ENCODE data around the gene DAAM1. TPM values are rescaled to one million over a fixed set of nuclear protein-coding genes. Genes with fewer than 3 reads are reported as not detected.

The DAAM1 gene
- total RNA-seq, 4 donors from 2014 or later = 40.0 to 86.7 (median 57.6) TPM

GRCh38 chr14:59339524-59340330 is 151.3 kb downstream of the DAAM1 start:
- no peak for DNase-seq (ENCODE audit: low spot score in 2 of 2)
- no peak overlapping the region for H3K4me3 ChIP-seq
- no peaks in the 10 kb centered on the region for H3K9me3 ChIP-seq
- no peaks in the 10 kb centered on the region for H3K27me3 ChIP-seq
- no peak for TF ChIP-seq CTCF (IDR thresholded peaks at IDR 0.05)
- peaks cover 0 to 26% (median 10%) of the 10 kb centered on the region in 4 donors for H3K4me1 ChIP-seq
- H3K27ac ChIP-seq = no peak overlapping the region
- WGBS, 2 donors = 75% methylated on average over 6 of the region's 6 CpGs
- H3K36me3 ChIP-seq = peaks cover 0 to 25% (median 0%) of the 10 kb centered on the region in 3 donors

DNA sequence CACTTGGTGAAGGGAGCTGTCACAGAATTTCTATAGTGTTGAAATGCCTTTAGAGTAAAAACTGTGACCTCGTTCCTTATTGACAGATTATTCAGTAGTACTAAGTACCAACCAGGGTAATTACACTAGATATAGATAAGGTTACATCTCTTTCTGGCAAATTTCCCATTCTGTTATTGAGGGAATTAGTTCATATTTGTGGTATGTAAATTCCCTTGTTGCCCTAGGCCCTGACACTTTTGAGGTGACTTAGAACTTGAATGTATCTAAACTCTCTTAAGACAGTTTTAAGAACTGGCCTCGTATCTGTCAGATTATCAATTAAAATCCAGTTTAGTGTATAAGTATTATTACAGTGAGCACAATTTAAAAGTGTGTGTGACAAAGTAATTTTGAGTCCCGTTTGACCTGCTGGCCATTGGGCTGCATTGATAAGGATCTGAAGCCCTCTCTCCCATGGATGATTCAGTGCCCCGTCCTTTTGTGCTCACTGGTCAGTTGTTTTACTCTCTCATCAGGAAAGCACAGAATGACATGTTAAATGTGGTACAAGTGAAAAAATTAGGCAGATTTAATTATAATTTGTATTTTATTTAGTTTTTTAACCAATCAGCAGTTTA is 153.5 kb downstream of the DAAM1 start:
- no peaks in the 10 kb centered on the region for H3K9me3 ChIP-seq
- no peaks in the 10 kb centered on the region for H3K27me3 ChIP-seq
- peaks cover 0 to 25% (median 0%) of the 10 kb centered on the region in 3 donors for H3K36me3 ChIP-seq
- DNase-seq (ENCODE audit: low spot score in 2 of 2) = no peak
- TF ChIP-seq EP300 (IDR thresholded peaks at IDR 0.05) (no peak), POLR2A (IDR thresholded peaks at IDR 0.05) (no peak), CTCF (IDR thresholded peaks at IDR 0.05) (no peak)
- H3K4me1 ChIP-seq = peaks cover 0 to 18% (median 8%) of the 10 kb centered on the region in 4 donors
- no peak overlapping the region for H3K27ac ChIP-seq
- 85 to 86% methylated on average over 4 of the region's 4 CpGs for WGBS, 2 donors
- H3K4me3 ChIP-seq = no peak overlapping the region

DNA sequence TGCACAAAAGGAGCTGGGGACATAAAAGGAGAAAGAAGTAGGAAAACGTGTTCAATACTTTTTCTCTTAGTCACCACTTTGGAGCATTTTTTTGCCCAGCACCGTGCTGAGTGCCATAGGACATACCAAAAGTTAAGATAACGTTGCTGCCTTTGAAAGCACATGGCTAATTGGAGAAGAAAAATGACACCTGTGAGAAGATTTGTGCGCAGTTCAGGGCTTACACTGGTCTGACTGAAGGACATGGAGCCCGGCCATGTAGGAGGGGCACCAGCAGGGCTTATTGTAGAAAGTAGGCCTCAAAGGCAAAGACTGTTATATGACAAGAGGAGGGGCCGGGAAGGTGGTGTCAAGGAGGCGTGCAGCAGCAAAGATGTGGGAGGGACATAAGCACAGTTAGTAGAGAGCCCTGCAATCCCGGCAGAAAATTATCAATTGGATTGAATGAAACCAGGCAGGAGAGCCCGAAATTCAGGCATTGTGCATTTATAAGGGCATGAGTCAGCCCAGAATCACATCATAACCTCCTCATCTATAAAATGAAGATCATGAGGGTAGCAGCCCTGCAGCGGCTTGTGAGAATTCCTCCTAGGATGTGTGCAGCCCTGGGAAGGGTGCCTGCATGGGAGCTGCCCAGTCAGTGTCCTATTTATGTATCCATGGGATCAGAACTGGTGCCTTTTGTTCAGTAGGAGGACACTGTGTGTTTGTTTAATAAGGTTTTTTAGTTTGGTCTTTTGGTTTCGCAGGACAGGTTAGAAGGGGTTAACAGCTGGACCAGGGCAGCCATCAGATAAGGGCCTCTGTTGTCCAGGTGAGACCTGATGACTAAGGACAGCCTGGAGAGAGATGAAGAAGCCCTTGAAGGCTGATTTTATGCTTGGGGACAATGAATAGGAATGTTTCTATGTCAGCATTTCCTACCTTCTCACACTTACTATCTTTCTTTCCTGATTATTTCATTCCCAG is 154.3 kb downstream of the DAAM1 start:
- no peak for TF ChIP-seq POLR2A (IDR thresholded peaks at IDR 0.05)
- TF ChIP-seq EP300 (IDR thresholded peaks at IDR 0.05) = no peak
- no peak for TF ChIP-seq CTCF (IDR thresholded peaks at IDR 0.05)
- Histone ChIP-seq H3K4me3 (no peak overlapping the region), H3K27me3 (no peaks in the 10 kb centered on the region), H3K4me1 (peaks cover 0 to 18% (median 3%) of the 10 kb centered on the region in 4 donors), H3K9me3 (no peaks in the 10 kb centered on the region), H3K36me3 (peaks cover 0 to 26% (median 0%) of the 10 kb centered on the region in 3 donors), H3K27ac (no peak overlapping the region)
- 85 to 86% methylated on average over 11 of the region's 11 CpGs for WGBS, 2 donors
- no peak for DNase-seq (ENCODE audit: low spot score in 2 of 2)

DNA sequence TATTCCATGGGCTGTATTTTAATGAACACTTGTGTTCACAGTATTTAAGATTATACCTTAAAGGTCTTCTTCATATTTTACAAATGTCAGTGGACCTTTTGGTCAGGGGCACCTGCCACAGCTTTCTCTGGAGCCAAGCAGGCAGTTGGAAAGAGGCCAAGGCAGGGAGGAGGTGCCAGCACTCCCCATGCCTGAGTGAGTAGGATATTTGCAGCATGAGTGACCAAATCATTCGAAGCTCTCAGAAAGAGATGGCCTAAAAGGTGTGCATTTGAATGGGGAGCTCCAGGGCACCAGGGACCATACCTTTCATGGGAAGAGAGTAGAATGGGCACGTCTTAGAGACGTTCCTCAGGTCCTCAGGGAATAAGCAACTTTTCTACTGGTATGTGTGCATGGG is 155.1 kb downstream of the DAAM1 start:
- H3K4me1 ChIP-seq = peaks cover 0 to 20% (median 5%) of the 10 kb centered on the region in 4 donors
- 63 to 68% methylated on average over 3 of the region's 3 CpGs for WGBS, 2 donors
- peaks cover 0 to 34% (median 0%) of the 10 kb centered on the region in 3 donors for H3K36me3 ChIP-seq
- H3K4me3 ChIP-seq = no peak overlapping the region
- no peaks in the 10 kb centered on the region for H3K9me3 ChIP-seq
- no peak for DNase-seq (ENCODE audit: low spot score in 2 of 2)
- no peaks in the 10 kb centered on the region for H3K27me3 ChIP-seq
- no peak overlapping the region for H3K27ac ChIP-seq
- TF ChIP-seq POLR2A (IDR thresholded peaks at IDR 0.05) = no peak

DNA sequence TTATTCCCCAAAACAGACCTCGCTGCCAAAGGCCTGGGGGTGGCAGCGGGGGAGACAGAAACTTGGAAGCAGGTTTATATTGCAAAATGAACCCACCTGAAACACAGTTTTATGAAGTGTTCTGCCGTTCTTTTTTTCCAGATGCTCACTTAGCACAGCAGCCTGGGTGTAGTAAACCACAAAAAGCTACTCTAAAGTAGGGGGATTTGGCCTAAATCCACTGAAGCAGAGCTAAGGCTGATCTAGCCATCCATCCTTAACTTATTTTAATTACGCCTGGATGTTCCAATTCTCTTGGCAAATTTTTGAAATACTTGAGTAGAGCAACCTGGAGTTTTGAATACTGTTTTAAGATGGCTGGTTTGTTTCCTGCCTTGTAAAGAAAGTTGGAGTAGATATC is 155.5 kb downstream of the DAAM1 start:
- WGBS, 2 donors = 82 to 88% methylated on average over 4 of the region's 4 CpGs
- DNase-seq (ENCODE audit: low spot score in 2 of 2) = no peak
- Histone ChIP-seq H3K36me3 (peaks cover 0 to 37% (median 0%) of the 10 kb centered on the region in 3 donors), H3K9me3 (no peaks in the 10 kb centered on the region), H3K27ac (no peak overlapping the region), H3K4me3 (no peak overlapping the region), H3K4me1 (peaks cover 0 to 24% (median 7%) of the 10 kb centered on the region in 4 donors), H3K27me3 (no peaks in the 10 kb centered on the region)
- no peak for TF ChIP-seq POLR2A (IDR thresholded peaks at IDR 0.05)
- TF ChIP-seq CTCF (IDR thresholded peaks at IDR 0.05) = no peak
- no peak for TF ChIP-seq EP300 (IDR thresholded peaks at IDR 0.05)
